ENCODE data around the gene GABBR2.

The GABBR2 gene

DNA sequence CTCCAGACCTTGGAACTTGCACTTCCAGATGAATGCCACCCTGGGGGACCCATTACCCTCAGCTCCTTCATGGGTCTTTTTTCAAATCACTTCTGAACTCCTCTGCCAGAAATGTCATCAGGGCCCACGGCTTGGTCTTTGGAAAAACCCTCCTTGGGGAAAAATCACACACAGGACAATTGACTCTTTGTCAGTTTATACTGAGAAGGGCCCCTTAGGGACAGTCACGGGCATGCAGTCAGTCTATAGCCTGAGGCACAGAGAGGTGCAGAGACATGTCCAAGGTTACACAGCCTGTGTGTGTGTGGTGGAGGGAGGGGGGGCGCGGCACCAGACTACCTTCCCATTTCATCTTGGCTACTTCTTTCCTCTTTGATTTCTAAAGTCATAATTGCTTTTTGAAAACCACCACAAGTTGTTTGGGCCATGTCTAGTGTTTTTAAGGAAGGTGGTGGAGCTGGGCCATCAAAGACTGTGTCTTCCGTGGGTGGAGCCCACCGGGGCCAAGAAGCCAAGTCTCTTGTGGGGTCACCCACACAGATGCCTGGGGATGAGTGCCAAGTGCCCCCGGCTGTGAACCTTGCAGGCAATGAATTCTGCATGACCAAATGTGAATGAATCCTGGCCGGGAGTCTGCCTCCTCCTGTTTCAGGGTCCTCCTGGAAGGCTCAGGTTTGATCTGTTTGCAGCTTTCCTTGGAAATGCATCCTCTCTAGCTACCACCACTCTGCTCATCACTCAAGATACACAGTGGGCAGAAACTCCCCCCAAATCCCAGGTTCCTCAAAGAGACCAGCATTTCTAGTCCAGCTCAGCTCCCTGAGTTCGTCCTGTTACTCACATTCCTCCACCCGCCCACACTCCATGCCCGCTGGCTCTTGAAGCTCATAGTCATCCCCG, 253.2 kb downstream of the GABBR2 start:
- DNase-seq (ENCODE audit: low read depth) = no peak
- in situ Hi-C loops (cut with HindIII; ENCODE audit: low sequenced_read_pairs) = no loop called here
- TF ChIP-seq, protein P1, sequence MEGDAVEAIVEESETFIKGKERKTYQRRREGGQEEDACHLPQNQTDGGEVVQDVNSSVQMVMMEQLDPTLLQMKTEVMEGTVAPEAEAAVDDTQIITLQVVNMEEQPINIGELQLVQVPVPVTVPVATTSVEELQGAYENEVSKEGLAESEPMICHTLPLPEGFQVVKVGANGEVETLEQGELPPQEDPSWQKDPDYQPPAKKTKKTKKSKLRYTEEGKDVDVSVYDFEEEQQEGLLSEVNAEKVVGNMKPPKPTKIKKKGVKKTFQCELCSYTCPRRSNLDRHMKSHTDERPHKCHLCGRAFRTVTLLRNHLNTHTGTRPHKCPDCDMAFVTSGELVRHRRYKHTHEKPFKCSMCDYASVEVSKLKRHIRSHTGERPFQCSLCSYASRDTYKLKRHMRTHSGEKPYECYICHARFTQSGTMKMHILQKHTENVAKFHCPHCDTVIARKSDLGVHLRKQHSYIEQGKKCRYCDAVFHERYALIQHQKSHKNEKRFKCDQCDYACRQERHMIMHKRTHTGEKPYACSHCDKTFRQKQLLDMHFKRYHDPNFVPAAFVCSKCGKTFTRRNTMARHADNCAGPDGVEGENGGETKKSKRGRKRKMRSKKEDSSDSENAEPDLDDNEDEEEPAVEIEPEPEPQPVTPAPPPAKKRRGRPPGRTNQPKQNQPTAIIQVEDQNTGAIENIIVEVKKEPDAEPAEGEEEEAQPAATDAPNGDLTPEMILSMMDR (IDR thresholded peaks at IDR 0.05; ENCODE audit: low read depth, low read length, missing control alignments) = no peak
- no peak overlapping the region for H3K4me3 ChIP-seq (ENCODE audit: low read depth, low read length)

DNA sequence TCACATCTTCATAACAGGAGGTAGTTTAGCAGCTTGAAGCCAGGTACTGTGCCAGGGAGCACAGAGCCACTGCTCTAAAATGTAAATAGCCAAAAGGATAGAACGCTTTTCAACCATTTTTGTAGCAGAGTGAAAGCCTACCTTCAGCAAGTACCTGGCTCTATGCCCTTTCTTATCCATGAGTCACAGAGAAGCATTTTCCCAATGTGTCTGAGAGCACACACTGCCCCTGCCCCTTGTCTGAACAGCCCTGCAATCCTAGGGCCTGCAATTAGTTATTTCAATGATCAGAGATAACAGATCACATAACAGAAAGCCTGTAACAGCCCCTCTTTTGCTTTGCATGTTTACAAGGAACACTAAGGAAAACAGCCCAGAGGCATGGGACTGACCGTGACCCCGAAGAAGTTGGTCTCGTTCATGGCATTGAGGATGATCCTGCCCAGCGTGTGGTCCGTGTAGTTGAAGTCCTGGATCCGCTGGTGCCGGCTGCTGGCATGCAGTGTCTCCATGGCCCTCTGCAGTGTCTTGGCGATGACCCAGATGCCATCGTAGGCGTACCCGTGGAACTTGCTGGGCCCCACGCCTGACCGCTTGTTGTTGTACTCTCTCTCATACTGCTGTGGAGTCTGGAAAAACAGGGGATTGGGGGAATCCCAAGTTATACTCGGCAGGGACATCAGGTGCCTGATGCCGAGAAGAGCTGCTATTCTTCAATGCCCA, 255.0 kb downstream of the GABBR2 start:
- no peak overlapping the region for H3K4me3 ChIP-seq (ENCODE audit: low read depth, low read length)
- DNase-seq (ENCODE audit: low read depth) = no peak
- in situ Hi-C loops (cut with HindIII; ENCODE audit: low sequenced_read_pairs) = no loop called here
- TF ChIP-seq, protein P1 (IDR thresholded peaks at IDR 0.05; ENCODE audit: low read depth, low read length, missing control alignments) = no peak

DNA sequence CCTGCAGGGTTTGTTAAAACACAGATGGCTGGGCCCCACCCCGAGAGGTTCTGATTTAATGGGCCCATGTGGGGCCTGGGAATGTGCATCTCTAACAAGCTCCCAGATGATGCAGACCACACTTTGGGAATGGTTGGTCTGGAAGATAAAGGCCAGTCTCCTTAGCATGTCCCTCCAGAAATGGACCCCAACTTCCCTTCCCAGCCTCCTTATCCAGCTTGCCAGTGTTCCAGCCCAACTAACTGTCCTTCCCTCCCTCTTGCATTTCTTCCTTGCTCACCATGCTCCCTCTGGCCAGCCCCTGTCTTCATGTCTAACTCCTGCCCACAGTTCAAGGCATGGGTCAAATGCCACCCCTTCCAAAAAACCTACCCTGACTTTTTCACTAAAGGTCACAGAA, 257.2 kb downstream of the GABBR2 start:
- TF ChIP-seq, protein P1 (IDR thresholded peaks at IDR 0.05; ENCODE audit: low read depth, low read length, missing control alignments) = no peak

DNA sequence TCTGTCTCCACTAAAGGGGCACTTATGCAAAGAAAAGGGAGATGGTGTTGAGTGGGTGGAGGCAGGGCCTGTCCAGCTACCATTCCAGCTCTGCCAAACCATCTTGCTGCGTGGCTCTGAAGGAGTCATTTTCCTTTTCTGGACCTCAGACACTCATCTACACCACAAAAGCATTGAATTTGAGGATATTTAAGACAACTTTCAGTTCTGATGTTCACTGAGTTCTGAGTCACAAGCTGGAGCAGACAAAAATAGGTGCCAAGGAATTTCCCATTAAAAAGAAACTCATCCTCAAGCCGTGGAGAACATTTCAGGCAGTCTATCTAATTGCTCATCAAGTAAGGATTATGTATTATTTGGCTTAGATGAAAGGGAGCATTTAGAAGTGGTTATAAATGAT, 258.2 kb downstream of the GABBR2 start:
- H3K4me3 ChIP-seq (ENCODE audit: low read depth, low read length) = no peak overlapping the region
- TF ChIP-seq, protein P1 (IDR thresholded peaks at IDR 0.05; ENCODE audit: low read depth, low read length, missing control alignments) = no peak
- in situ Hi-C loops (cut with HindIII; ENCODE audit: low sequenced_read_pairs) = no loop called here
- no peak for DNase-seq (ENCODE audit: low read depth)

More for the DNA sequence above, 257.2 kb downstream of the GABBR2 start:
- no peak for DNase-seq (ENCODE audit: low read depth)
- in situ Hi-C loops (cut with HindIII; ENCODE audit: low sequenced_read_pairs) = no loop called here
- H3K4me3 ChIP-seq (ENCODE audit: low read depth, low read length) = no peak overlapping the region

DNA sequence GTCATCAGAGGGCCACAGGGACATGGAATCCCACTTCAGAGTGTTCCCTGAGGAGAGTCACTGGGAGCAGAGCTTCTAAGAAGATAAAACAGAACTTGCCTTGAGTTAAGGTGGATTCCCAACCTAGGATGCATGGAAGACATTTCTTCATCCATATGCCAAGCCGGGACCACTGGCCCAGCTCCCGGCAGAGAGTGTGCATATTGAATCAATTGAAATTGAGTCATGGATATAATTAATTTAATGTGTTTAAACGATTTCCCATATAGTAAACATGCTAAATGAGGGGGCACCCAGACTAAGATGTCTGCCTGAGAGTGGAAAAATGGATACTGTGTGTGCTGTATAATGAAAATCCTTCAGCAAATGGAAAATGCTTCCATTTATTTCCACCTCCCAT, 258.9 kb downstream of the GABBR2 start:
- no peak for DNase-seq (ENCODE audit: low read depth)
- in situ Hi-C loops (cut with HindIII; ENCODE audit: low sequenced_read_pairs) = no loop called here
- TF ChIP-seq, protein P1 (IDR thresholded peaks at IDR 0.05; ENCODE audit: low read depth, low read length, missing control alignments) = no peak
- H3K4me3 ChIP-seq (ENCODE audit: low read depth, low read length) = no peak overlapping the region

DNA sequence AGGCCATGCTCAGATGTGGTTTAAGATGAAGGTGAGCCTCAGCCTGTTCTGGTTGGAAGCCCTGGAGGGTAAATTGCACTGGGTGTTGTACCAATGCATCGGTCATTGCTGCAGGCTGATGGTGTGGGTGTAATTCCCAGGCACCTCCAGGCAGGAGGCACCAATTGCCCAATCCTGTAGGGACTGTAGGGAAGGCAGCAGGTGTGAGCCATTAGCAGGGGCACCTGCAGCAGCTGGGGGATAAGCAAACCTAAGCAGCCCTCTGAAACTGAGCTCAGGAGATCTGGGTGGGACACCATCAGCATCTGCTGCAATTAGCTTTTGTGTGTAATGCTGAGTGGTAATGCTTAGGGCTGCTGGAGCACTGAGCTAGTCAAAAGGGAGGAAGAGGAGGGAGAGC, 263.2 kb downstream of the GABBR2 start:
- TF ChIP-seq, protein P1 (IDR thresholded peaks at IDR 0.05; ENCODE audit: low read depth, low read length, missing control alignments) = no peak
- no peak overlapping the region for H3K4me3 ChIP-seq (ENCODE audit: low read depth, low read length)
- in situ Hi-C loops (cut with HindIII; ENCODE audit: low sequenced_read_pairs) = no loop called here
- no peak for DNase-seq (ENCODE audit: low read depth)
